NOMO-1 treated with dmso at 0.1 percent for 144 hours (cell line): ENCODE results near the gene CYP2J2.
"Not testable (repeated sequence)": the region's sequence is repeated elsewhere in the genome, so short reads cannot be mapped to it uniquely, and the experiment has no call there.

Source experiments
- DNase-seq: peaks from one replicate; lab custom pipeline; 2025; ENCODE audit not compliant: unreplicated experiment; lab: John Stamatoyannopoulos, UW

CYP2J2 gene

DNA sequence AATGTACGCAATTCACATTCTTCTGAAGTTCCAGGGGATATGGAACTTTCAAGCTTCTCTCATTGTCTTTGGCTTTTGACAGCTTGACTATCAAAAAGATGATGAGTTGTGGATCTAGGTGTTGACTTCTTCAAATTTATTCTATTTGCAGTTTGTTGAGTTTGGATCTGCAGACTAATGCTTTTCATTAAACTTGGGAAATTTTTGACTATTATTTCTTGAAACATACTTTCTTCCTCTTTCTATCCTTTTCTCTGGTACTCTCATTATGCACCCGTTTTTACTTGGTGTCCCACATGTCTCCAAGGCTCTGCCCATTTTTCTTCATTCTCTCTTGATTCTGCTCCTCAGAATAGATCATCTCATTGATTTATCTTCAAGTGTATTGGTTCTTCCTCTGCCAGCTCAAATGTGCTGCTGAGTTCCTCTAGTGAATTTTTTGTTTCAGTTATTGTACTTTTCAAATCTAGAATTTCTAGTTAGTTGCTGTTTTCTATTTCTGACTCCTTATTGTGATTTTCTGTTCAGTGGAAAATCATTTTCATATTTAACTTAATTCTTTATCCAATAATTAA, 49.4 kb downstream of the CYP2J2 start:
- DNase-seq = no peak

DNA sequence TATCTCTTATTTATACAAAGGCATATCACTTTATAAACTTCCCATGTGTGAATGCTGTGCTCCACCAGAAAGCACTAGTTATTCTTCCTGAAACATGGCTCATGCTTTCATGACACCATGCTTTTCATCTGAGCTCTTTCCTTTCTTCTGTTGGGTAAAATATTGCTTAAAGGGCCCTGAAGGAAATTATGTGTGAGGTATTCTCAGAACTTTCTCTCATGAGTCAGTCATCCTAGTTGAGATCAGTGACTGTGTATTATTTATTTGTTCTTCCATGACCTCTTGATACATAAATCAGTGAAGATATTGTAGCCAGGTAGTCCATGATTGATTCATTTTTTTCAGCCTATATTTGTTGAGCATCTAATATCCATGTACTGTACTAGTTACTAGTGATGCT, 54.8 kb downstream of the CYP2J2 start:
- no peak for DNase-seq

DNA sequence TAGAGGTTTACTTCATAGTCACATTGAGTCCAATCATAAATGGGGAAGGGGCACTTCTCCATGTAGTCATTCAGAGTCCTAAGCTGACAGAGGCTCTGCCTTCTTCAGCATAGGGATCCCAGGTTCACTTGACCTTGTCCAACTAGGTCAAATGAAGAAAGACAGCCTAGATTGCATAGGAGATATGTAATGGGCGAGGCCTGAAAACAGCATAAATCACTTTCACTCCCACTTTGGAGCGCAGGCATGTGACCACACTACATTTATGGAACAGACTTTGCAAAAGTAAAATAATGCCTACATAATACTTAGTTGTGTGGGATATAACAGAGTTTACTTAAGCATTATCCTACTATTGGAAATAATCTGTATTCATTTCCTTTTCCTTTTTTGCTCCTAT, 60.1 kb downstream of the CYP2J2 start:
- no peak for DNase-seq

DNA sequence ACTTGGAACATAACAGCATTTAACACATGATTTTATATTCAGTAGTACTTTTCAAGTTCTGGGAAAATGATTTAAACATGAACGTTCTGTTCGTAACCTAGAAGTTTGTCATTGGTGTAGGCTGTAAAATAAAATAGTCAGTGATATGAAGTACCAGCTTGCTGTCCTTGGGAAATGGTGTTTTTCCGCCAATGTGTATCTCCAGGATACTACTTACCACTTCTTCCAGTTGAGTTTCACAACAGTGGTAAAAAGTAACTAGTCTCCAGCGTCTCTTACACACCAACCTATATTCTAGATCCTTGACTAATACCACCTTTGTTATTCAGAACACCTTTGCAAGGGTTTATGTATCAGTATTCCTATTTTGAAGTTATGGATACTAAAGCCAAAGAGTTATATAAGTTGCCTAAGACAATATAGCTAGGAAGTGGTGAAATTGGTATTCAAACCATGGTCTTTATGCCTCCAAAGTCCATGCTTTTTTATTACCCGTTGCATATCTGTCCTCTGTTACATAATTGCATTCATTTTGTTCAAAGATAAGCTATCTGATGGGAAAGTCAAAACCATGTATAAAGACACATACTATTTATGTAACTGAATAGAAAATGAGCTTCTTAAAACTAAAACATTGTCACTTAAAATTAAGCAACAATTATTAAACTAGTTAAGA, 68.8 kb downstream of the CYP2J2 start:
- DNase-seq = no peak

DNA sequence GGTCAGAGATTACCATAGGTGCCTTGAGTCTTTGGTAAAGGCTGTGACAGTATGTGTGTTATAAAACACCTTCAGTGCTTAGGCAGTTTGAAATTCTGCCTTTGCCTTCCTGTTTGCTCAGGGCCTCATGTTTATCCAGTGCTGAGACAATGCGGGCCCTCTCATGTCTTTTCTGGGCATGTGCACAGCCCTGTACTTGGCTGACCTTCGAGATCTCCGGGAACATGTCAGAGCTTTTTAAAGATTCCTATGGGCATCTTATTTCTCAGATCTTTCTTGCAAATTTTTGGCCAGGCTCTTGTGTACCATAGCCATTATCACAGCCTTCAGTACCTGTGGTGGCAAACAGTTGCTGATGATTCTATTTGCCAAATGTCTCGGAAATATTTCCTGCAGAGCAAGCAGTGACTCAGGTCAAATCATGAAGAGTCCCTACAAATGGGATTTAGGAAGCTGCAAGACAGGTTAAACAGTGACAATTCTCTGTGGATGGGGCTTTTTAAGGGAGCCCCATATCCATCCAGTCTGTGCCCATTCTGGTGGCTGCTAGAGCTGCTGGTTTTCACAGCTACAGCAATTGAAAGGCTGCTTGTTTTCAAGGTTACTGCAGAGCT, 69.7 kb downstream of the CYP2J2 start:
- DNase-seq = no peak

DNA sequence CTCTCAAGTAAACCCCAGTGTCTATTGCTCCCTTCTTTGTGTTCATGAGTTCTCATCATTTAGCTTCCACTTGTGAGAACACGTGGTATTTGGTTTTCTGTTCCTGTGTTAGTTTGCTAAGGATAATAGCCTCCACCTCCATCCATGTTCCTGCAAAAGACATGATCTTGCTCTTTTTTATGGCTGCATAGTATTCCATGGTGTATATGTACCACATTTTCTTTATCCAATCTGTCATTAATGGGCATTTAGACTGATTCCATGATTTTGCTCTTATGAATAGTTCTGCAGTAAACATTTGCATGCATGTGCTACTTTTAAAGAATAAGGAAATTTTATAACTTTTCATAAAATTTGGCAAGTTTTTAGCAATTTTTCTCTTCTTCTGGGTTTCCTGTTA, 71.3 kb downstream of the CYP2J2 start:
- DNase-seq = not testable (repeated sequence)

DNA sequence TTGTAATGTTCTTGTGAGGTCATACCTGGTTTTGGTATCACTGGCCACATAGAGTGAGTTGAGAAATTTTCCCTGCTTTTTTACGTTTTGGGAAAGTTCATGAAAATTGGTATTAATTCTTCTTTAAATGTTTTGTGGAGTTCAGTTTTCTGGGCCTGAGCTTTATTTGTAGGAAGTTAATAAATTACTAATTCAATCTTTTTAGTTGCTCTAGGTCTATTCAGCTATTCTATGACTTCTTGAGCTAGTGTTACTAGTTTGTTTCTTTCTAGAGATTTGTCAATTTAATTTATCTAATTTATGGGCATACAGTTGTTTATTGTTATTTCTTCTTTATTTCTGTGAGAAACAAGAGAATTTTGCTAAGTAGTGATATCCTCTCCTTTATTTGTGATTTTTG, 74.5 kb downstream of the CYP2J2 start:
- DNase-seq = no peak

DNA sequence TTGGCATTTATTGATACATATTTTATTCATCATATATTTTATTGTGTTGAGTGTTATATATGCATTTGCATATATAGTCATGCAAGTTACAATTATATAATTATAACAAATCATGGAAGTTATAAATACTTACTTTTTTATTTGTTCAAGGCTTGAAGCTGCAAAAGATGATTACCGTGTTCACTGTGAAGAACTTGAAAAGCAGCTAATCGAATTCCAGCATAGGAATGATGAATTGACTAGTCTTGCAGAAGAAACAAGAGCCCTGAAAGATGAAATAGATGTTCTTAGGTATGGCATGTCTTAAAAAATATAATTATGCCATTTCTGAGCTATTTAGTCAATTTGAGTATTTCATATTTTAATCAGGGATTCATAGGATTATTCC, 79.7 kb downstream of the CYP2J2 start:
- no peak for DNase-seq

DNA sequence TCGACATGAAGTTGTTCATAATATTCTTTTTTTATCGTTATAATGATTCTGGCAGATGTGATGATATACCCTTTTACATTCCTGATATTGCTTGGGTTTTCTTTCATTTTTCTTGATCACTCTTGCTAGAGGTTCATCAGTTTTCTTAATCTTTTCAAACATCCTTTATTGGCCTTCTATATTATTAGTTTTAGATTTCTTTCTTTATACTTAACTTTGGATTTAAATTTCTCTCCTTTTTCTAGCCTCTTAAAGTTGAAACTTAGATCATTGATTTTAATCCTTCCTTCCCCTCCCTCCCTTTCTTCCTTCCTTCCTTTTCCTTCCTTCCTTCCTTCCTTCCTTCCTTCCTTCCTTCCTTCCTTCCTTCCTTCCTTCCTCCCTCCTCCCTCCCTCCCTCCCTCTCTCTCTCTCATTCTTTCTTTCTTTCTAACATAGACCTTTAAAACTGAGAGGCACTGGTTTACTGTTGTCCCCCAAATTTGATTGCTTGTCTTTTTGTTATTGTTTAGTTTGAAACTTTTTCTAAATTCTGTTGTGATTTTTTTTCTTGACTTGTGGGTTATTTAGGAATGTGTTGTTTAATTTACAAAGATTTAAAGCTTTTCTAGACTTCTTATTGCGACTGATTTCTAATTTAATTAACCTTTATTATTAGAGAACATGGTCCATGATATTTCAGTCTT, 80.2 kb downstream of the CYP2J2 start:
- DNase-seq = no peak

DNA sequence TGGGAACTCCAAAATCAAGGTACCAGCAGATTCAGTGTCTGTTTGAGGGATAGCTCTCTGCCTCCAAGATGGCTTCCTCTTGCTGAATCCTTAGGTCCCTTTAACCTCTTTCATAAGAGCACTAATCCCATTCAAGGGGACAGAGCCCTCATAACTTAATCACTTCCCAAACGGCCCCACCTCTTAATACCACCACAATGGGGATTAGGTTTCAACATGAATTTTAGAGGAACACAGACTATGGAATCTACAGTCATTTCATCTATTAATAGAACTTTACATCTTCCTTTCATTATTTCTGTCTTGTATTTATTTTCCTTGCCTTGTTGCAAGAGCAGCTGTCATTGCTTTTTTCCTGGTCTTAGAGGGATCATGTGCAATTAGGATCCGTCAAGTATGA, 81.5 kb downstream of the CYP2J2 start:
- no peak for DNase-seq
